ENCODE results near the gene OPA1.

The OPA1 gene

GRCh38 chr3:193686665-193687483 is 93.9 kb downstream of the OPA1 start:
- POLR2A ChIA-PET (ENCODE audit: low non-redundant PET) = no interaction called here
- CTCF ChIA-PET = interaction anchor here (1.1 kb wide), 1 partner anchor 21 kb away, joined by 4 read pairs; no protein-coding TSS in a partner anchor
- no peak for TF ChIP-seq CTCF (conservative IDR thresholded peaks at IDR 0.05; ENCODE audit: low read depth)
- no peak overlapping the region for H3K27ac ChIP-seq
- DNase-seq (ENCODE audit: low spot score) = no peak

- TF ChIP-seq CTCF (conservative IDR thresholded peaks at IDR 0.05; ENCODE audit: low read depth) = no peak
- POLR2A ChIA-PET (ENCODE audit: low non-redundant PET) = no interaction called here
- DNase-seq (ENCODE audit: low spot score) = no peak
- H3K27ac ChIP-seq = no peak overlapping the region
- CTCF ChIA-PET = interaction anchor here (0.8 kb wide), 1 partner anchor 627 kb away, joined by 3 read pairs; no protein-coding TSS in a partner anchor
Measured at GRCh38 chr3:193688834-193689714, 96.1 kb downstream of the OPA1 start.

GRCh38 chr3:193693774-193694173 is 100.8 kb downstream of the OPA1 start:
- CTCF ChIA-PET = interaction anchor here (0.6 to 0.8 kb wide), 2 partner anchors 630 to 650 kb away, joined by 3 to 4 read pairs; no protein-coding TSS in a partner anchor
- no peak for TF ChIP-seq CTCF (conservative IDR thresholded peaks at IDR 0.05; ENCODE audit: low read depth)

GRCh38 chr3:193701953-193702635 is 109.1 kb downstream of the OPA1 start:
- TF ChIP-seq CTCF (conservative IDR thresholded peaks at IDR 0.05; ENCODE audit: low read depth) = no peak
- CTCF ChIA-PET = no interaction called here
- H3K27ac ChIP-seq = no peak overlapping the region
- POLR2A ChIA-PET (ENCODE audit: low non-redundant PET) = no interaction called here
- DNase-seq (ENCODE audit: low spot score) = no peak

More at GRCh38 chr3:193693774-193694173, 100.8 kb downstream of the OPA1 start:
- no peak overlapping the region for H3K27ac ChIP-seq
- POLR2A ChIA-PET (ENCODE audit: low non-redundant PET) = no interaction called here
- DNase-seq (ENCODE audit: low spot score) = no peak

GRCh38 chr3:193702967-193703366 is 110.0 kb downstream of the OPA1 start:
- no peak for TF ChIP-seq CTCF (conservative IDR thresholded peaks at IDR 0.05; ENCODE audit: low read depth)
- no peak for DNase-seq (ENCODE audit: low spot score)
- H3K27ac ChIP-seq = no peak overlapping the region
- ChIA-PET POLR2A (ENCODE audit: low non-redundant PET) (no interaction called here), CTCF (interaction anchor here (0.6 to 0.7 kb wide), 2 partner anchors 42 to 612 kb away, joined by 3 to 7 read pairs; no protein-coding TSS in a partner anchor)

GRCh38 chr3:193704431-193704830 is 111.4 kb downstream of the OPA1 start:
- CTCF ChIA-PET = interaction anchor here (0.7 kb wide), 1 partner anchor 684 kb away, joined by 5 read pairs; no protein-coding TSS in a partner anchor

More at GRCh38 chr3:193704431-193704830, 111.4 kb downstream of the OPA1 start:
- TF ChIP-seq CTCF (conservative IDR thresholded peaks at IDR 0.05; ENCODE audit: low read depth) = no peak
- H3K27ac ChIP-seq = no peak overlapping the region
- POLR2A ChIA-PET (ENCODE audit: low non-redundant PET) = no interaction called here
- DNase-seq (ENCODE audit: low spot score) = no peak

All from RWPE1 (cell line).